Daoy (cell line): ENCODE measurements around the gene TRPM2. TPM values are rescaled to one million over a fixed set of nuclear protein-coding genes. Genes with fewer than 3 reads are reported as not detected.

ENCODE experiments used
- DNase-seq: peaks from one replicate; pipeline ENCODE4 v3.0.0-alpha.2; 2015; ENCODE audit warnings: low read depth
- total RNA-seq: library from RNA; depleted of rRNA; stranded (reverse); fragments of >200 nt; shearing (Covaris generic); gene quantifications from 2 replicates; pipeline ENCODE4 v1.2.3, GENCODE V29; 2014; rRNA removed

Gene TRPM2
- total RNA-seq, 1 experiment from 2014 or later = 4.4 TPM

- no peak for DNase-seq
These were observed 130.1 kb downstream of the TRPM2 start for GRCh38 chr21:44483288-44484237.

GRCh38 chr21:44484498-44485253 lies 131.3 kb downstream of the TRPM2 start:
- DNase-seq = no peak

DNA sequence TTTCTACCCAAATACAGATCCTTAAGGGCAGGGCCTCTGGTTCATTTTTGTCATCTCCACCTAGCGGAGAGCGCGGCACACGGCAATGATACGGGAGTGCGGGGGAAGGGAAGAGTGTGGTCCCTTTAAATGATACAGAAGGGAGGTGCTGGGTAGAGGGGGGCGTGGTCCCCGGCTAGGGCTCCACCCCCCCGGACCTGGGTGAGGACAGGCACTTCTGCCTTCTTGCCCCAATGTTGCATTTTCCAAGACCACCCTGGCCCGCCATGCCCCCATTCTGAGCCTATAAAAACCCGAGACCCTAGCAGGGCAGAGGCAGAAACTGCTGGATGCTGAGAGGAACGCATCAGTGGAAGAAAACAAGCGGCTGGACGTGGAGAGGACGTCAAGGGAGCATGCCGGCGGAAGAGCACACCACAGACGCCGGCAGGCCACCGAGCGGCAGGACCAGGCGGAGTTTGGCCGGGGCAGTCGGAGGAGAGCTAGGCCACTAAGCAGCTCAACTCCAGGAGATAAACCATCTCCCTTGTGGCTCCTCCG lies 131.9 kb downstream of the TRPM2 start:
- DNase-seq = no peak

DNA sequence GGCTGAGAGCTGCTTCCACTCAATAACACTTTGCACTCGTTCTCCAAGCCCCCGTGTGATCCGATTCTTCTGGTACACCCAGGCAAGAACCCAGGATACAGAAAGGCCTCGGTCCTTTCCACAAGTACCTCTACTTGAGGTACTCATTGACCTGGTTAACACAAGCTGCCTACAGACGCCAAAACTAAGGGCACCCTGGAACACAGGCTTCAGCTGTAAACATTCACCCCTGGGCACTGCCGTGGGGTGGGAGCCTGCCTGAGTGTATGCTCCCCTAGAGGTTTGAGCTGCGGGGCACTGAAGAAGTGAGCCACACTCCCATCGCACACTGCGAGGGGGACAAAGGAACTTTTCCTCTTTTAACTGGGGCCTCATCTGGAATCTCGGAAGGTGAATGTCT lies 132.4 kb downstream of the TRPM2 start:
- DNase-seq = no peak

- no peak for DNase-seq
These were observed 132.9 kb downstream of the TRPM2 start for GRCh38 chr21:44486302-44486701.

- no peak for DNase-seq
These were observed 134.4 kb downstream of the TRPM2 start for GRCh38 chr21:44487831-44488230.

DNA sequence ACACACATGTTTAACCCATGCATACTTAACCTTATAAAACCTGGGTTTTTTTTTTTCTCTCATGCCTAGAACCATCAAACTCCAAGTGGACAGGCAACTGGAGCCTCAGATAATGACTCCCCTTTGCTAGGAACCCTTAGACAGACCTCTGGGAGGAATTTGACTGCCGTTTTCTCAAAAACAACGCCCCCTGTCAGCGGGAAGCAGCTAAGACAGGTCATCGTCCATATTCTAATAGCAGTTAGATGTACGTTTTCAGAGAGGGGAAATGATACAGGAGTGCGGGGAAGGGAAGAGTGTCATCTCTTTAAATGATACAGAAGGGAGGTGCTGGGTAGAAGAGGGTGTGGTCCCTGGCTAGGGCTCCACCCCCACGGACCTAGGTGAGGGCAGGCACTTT lies 136.5 kb downstream of the TRPM2 start:
- no peak for DNase-seq

DNA sequence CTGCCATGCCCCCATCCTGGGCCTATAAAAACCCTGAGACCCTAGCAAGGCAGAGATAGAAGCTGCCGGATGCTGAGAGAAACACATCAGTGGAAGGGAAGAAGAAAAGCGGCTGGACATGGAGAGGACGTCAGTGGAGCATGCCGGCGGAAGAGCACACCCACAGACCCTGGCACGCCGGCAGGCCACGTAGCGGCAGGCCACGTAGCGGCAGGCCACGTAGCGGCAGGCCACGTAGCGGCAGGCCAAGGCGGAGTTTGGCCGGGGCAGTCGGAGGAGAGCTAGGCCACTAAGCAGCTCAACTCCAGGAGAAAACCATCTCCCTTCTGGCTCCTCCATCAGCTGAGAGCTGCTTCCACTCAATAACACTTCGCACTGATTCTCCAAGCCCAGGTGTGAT lies 137.0 kb downstream of the TRPM2 start:
- DNase-seq = no peak

- no peak for DNase-seq
These were observed 137.4 kb downstream of the TRPM2 start for GRCh38 chr21:44490816-44491215.

Other genes starting within 250 kb of the TRPM2 start
- 10.1 and 14.8 TPM in 2 replicates for gene PWP2, start 246.2 kb upstream of the TRPM2 start, total RNA-seq
- gene GATD3, start 219.9 kb upstream of the TRPM2 start, total RNA-seq = 1.5 and 5.9 TPM in 2 replicates
- 0.21 and 0.57 TPM in 2 replicates for gene ICOSLG, start 112.7 kb upstream of the TRPM2 start, total RNA-seq
- gene DNMT3L, start 91.7 kb upstream of the TRPM2 start, total RNA-seq = not detected in 2 replicates
- not detected in 2 replicates for gene AIRE, start 67.7 kb upstream of the TRPM2 start, total RNA-seq
- gene PFKL, start 53.6 kb upstream of the TRPM2 start, total RNA-seq = 91.8 and 92.9 TPM in 2 replicates
- gene CFAP410, start 14.2 kb upstream of the TRPM2 start, total RNA-seq = 23.5 and 60.9 TPM in 2 replicates
- 0.06 and 0.17 TPM in 2 replicates for gene LRRC3, start 101.9 kb downstream of the TRPM2 start, total RNA-seq
- not detected in 2 replicates for gene KRTAP10-1, start 186.6 kb downstream of the TRPM2 start, total RNA-seq
- gene KRTAP10-2, start 197.9 kb downstream of the TRPM2 start, total RNA-seq = not detected in 2 replicates
- gene KRTAP10-3, start 205.2 kb downstream of the TRPM2 start, total RNA-seq = not detected in 2 replicates
- not detected in 2 replicates for gene KRTAP10-4, start 220.1 kb downstream of the TRPM2 start, total RNA-seq
- gene KRTAP10-5, start 227.0 kb downstream of the TRPM2 start, total RNA-seq = not detected in 2 replicates
- not detected in 2 replicates for gene KRTAP10-6, start 238.9 kb downstream of the TRPM2 start, total RNA-seq
- gene KRTAP10-7, start 247.0 kb downstream of the TRPM2 start, total RNA-seq = not detected in 2 replicates